Activated CD4-positive, alpha-beta T cell treated with anti-CD3 and anti-CD28 coated beads for 36 hours (primary cell): Measurements from ENCODE around the gene SLC45A2. TPM values are rescaled to one million over a fixed set of nuclear protein-coding genes. Genes with fewer than 3 reads are reported as not detected.

Experiments
- ATAC-seq: fragments of 200-7000 bp; cut with Tn5 transposase; one replicate; pipeline ENCODE4 v1.10.0; 2021; ENCODE audit warnings: mild to moderate bottlenecking, moderate library complexity
- CTCF ChIA-PET: fragments of 350-600 bp; sonication (Branson Sonifier 250); formaldehyde crosslinking; loops from one replicate; lab custom pipeline; 2021; ENCODE audit warnings: antibody characterized with exemption; lab: Charles Lee
- POLR2A ChIA-PET: fragments of 350-600 bp; sonication (Branson Sonifier 250); formaldehyde crosslinking; loops from one replicate; lab custom pipeline; 2021; ENCODE audit warnings: antibody characterized with exemption, inconsistent platforms; lab: Charles Lee
- DNase-seq: peaks from one replicate; pipeline ENCODE4 v3.0.0-alpha.2; 2020
- H3K27ac Mint-ChIP-seq: one replicate; pipeline ENCODE4 v1.8.0; 2021; ENCODE audit warnings: mixed read lengths
- H3K27me3 Mint-ChIP-seq: one replicate; pipeline ENCODE4 v1.8.0; 2021; ENCODE audit warnings: mixed read lengths
- H3K36me3 Mint-ChIP-seq: one replicate; pipeline ENCODE4 v1.8.0; 2021; ENCODE audit warnings: low read depth, mixed read lengths
- H3K4me1 Mint-ChIP-seq: one replicate; pipeline ENCODE4 v1.8.0; 2021; ENCODE audit warnings: mixed read lengths
- H3K4me3 Mint-ChIP-seq: one replicate; pipeline ENCODE4 v1.8.0; 2021; ENCODE audit warnings: mild to moderate bottlenecking, moderate library complexity, mixed read lengths
- H3K9me3 Mint-ChIP-seq: one replicate; pipeline ENCODE4 v1.8.0; 2021; ENCODE audit warnings: low read depth, mixed read lengths
- intact Hi-C, 2 experiments: fragments of 100-400 bp; cut with DNase I in 1 of 2; cut with micrococcal nuclease in 1 of 2; formaldehyde crosslinking; loops; one replicate each; pipeline versions ENCODE4 v1.14.2 to v1.15.1; 2022 to 2024; cut with DNase I, micrococcal nuclease
- total RNA-seq, 2 experiments: library from RNA; stranded (reverse); gene quantifications; one replicate each; pipeline ENCODE4 v1.2.3, GENCODE V29; 2021

SLC45A2 gene
- total RNA-seq, 2 experiments from 2014 or later, result not detected

DNA sequence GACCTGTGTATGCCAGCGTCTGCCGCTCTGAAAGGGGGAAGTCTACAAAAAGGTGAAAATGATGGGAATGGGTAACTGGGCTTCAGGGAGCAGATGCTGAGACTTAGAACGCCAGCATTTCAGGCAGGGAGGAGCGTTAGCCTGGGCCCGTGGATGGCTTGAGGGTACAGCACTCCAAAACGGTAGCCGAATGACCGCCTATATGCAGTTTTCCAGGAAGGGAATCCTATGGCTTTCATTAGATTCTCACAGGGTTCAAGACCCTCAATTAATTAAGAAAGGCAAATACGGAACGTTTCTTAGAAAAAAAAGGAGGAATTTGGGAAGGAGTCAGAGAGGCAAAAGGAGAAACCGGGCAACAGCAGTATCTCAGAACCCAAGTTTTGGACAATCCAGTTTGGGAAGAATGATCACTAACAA is 22.7 kb upstream of the SLC45A2 start:
- peak overlapping the region; percentile 89 for H3K27ac Mint-ChIP-seq
- ATAC-seq, result no peak
- DNase-seq, result no peak
- no peaks in the 10 kb centered on the region for H3K27me3 Mint-ChIP-seq
- peaks cover 2% of the 10 kb centered on the region for H3K36me3 Mint-ChIP-seq
- peak overlapping the region; percentile 77 for H3K4me3 Mint-ChIP-seq
- H3K9me3 Mint-ChIP-seq, result no peaks in the 10 kb centered on the region
- H3K4me1 Mint-ChIP-seq, result peaks cover 32% of the 10 kb centered on the region
- ChIA-PET POLR2A (interaction anchor here (1.2 kb wide), 1 partner anchor 15 kb away, joined by 3 read pairs; no protein-coding TSS in a partner anchor), CTCF (interaction anchor here (0.6 to 2.0 kb wide), 3 partner anchors 10 to 477 kb away, joined by 3 to 9 read pairs (median 4); no protein-coding TSS in a partner anchor)
- intact Hi-C loops, result loop anchor here (5.0 to 10.0 kb wide), 3 partner anchors 918 to 1695 kb away; partner anchors contain the start of genes DNAJC21 (in 1 of the 2) and MTMR12 (in 1 of the 2)

DNA sequence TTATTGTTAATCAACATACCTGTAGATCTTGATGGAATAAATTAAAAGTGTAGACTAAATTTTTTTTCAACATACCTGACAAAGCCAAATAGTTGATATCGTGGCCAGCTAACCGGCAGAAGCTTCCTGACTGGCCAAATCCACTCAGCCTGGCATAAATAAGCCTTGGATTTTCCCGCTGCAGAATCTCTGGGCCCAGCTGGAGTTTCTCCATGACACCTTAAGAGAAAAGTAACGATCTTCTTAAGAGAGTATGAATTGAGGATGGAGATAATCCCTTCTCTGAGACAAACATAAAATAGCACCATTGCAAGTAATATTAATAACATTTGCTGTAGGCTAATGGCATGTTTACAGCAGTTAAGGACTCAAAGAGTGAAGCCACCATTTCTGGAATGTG is 21.2 kb upstream of the SLC45A2 start:
- intact Hi-C loops, result loop anchor here (5.0 to 10.0 kb wide), 3 partner anchors 919 to 1693 kb away; partner anchors contain the start of genes DNAJC21 (in 1 of the 2) and MTMR12 (in 1 of the 2)
- H3K4me1 Mint-ChIP-seq, result peaks cover 32% of the 10 kb centered on the region
- H3K36me3 Mint-ChIP-seq, result peaks cover 2% of the 10 kb centered on the region
- H3K27me3 Mint-ChIP-seq, result no peaks in the 10 kb centered on the region
- ChIA-PET CTCF (interaction anchor here (1.4 to 2.0 kb wide), 2 partner anchors 8 to 11 kb away, joined by 3 to 9 read pairs; no protein-coding TSS in a partner anchor), POLR2A (no interaction called here)
- ATAC-seq (no peak), DNase-seq (no peak)
- no peak overlapping the region for H3K27ac Mint-ChIP-seq
- no peaks in the 10 kb centered on the region for H3K9me3 Mint-ChIP-seq
- no peak overlapping the region for H3K4me3 Mint-ChIP-seq

DNA sequence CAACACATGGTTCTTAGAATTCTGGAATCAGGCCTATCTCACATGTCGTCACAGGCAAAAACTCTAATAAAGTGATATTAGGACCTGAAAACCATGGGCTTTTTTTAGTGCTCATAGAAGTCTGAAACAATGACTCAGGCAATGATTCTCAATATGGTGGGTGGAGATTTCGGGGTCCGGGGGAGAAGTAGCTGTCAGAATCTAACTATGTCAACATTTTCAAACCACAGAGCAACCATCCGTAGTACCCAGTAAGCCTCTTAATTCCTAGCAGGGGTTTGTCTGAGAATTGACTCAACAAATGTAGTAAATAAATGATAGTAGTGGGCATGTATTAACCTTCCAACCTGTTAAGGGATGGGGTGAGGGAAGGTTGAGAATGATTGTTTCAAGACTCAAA is 20.7 kb upstream of the SLC45A2 start:
- intact Hi-C loops, result loop anchor here (5.0 to 10.0 kb wide), 3 partner anchors 920 to 1693 kb away; partner anchors contain the start of genes DNAJC21 (in 1 of the 2) and MTMR12 (in 1 of the 2)
- peaks cover 32% of the 10 kb centered on the region for H3K4me1 Mint-ChIP-seq
- peaks cover 2% of the 10 kb centered on the region for H3K36me3 Mint-ChIP-seq
- no peaks in the 10 kb centered on the region for H3K27me3 Mint-ChIP-seq
- ATAC-seq (no peak), DNase-seq (no peak)
- ChIA-PET CTCF (interaction anchor here (1.4 kb wide), 1 partner anchor 10 kb away, joined by 3 read pairs; no protein-coding TSS in a partner anchor), POLR2A (no interaction called here)
- H3K4me3 Mint-ChIP-seq, result no peak overlapping the region
- no peak overlapping the region for H3K27ac Mint-ChIP-seq
- no peaks in the 10 kb centered on the region for H3K9me3 Mint-ChIP-seq

DNA sequence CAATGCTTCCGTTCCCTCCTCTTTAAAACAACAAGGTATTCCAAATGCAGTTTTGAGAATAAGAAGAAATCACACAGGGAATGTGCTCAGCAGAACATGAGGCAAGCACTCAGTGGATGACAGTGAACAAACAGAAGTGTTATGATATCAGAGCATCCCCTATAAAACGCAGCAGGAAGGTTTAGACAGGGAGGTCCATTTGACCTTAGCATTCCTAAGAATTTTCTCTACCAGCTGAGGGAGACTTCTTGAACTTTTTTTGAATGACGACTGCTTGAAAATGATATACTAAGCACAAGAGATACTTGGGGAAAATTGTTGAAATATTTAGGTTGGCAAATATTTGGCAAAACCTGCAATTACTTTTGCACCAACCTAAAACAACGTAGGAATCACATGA is 19.4 kb upstream of the SLC45A2 start:
- peaks cover 27% of the 10 kb centered on the region for H3K4me1 Mint-ChIP-seq
- intact Hi-C loops, result loop anchor here in 1 of 2 experiments (10.0 kb wide), 1 partner anchor 921 kb away; the partner anchor contains the start of gene DNAJC21
- no peaks in the 10 kb centered on the region for H3K27me3 Mint-ChIP-seq
- no peak overlapping the region for H3K4me3 Mint-ChIP-seq
- POLR2A ChIA-PET, result no interaction called here
- no peak overlapping the region for H3K27ac Mint-ChIP-seq
- no peak for ATAC-seq
- peaks cover 2% of the 10 kb centered on the region for H3K36me3 Mint-ChIP-seq
- DNase-seq, result no peak
- no peaks in the 10 kb centered on the region for H3K9me3 Mint-ChIP-seq
- CTCF ChIA-PET, result no interaction called here

DNA sequence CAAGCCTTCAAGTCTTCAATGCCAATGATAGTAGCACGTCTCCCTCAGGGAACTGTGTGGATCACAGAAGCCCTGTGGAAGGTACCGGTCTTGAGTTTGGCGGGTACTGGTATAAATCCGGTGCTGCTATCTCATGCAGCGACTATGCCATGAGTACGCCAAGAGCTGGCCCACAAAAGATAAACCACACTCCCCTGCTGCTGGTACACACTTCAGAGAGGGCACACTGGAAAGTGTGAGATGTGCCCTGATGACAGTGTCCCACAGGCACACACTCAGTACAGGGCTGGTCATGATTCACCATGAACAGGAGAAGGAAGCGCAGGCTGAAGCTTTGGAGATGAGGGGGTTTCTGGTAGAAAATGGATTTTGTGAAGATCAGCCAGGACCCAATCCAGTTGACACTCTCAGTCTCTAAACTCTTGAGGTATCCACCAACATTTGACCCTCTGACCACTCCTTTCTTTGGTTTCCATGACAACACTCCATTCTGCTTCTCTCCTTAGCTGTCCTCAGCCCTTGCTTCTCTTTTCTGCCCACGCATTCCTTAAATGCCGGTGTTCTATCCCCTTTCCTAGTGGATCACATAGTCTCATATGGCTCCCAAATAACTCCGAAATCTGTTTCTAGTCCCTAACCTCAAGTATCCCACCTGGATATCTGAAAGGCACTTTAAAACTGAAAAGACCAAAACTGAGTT is 18.3 kb upstream of the SLC45A2 start:
- ChIA-PET CTCF (interaction anchor here (0.7 kb wide), 1 partner anchor 1219 kb away, joined by 3 read pairs; no protein-coding TSS in a partner anchor), POLR2A (no interaction called here)
- Mint-ChIP-seq H3K27me3 (no peaks in the 10 kb centered on the region), H3K27ac (no peak overlapping the region), H3K9me3 (no peaks in the 10 kb centered on the region), H3K4me1 (peaks cover 21% of the 10 kb centered on the region), H3K36me3 (peaks cover 2% of the 10 kb centered on the region), H3K4me3 (no peak overlapping the region)
- ATAC-seq (peak; percentile 7), DNase-seq (no peak)
- intact Hi-C loops, result loop anchor here in 1 of 2 experiments (10.0 kb wide), 1 partner anchor 922 kb away; the partner anchor contains the start of gene DNAJC21

DNA sequence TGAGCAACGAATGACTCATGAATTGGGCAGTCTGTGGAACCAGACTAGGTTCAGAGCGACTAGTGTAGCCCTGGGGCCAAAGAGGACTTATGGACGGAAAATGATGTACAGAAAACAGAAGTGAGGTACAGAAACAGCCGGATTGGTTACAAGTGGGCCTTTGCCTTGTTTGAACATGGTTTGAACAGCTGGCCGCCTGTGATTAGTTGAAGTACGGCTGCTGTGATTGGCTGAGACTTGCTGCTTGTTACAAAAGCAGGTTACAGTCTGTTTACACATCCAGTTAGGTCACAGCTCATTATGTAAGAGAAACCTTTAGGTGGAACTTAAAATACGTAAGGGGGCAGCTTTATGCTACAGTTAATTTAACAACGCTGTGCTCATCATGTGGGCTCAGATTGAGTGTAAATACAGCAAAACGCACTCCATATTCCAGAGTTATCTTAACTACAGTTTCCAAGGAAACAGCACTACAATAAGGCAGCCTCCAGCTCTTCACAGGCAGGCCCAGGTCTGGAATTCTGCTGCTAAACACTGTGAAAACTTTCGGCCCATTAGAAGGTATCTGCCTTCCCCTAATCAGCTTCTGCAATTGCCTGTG is 16.8 kb upstream of the SLC45A2 start:
- H3K9me3 Mint-ChIP-seq, result no peaks in the 10 kb centered on the region
- no peak overlapping the region for H3K4me3 Mint-ChIP-seq
- H3K36me3 Mint-ChIP-seq, result peaks cover 4% of the 10 kb centered on the region
- peaks cover 18% of the 10 kb centered on the region for H3K4me1 Mint-ChIP-seq
- DNase-seq, result no peak
- H3K27ac Mint-ChIP-seq, result no peak overlapping the region
- intact Hi-C loops, result loop anchor here in 1 of 2 experiments (10.0 kb wide), 1 partner anchor 923 kb away; the partner anchor contains the start of gene DNAJC21
- H3K27me3 Mint-ChIP-seq, result no peaks in the 10 kb centered on the region
- ChIA-PET CTCF (interaction anchor here (1.2 kb wide), 1 partner anchor 19 kb away, joined by 3 read pairs; no protein-coding TSS in a partner anchor), POLR2A (no interaction called here)
- ATAC-seq, result no peak

DNA sequence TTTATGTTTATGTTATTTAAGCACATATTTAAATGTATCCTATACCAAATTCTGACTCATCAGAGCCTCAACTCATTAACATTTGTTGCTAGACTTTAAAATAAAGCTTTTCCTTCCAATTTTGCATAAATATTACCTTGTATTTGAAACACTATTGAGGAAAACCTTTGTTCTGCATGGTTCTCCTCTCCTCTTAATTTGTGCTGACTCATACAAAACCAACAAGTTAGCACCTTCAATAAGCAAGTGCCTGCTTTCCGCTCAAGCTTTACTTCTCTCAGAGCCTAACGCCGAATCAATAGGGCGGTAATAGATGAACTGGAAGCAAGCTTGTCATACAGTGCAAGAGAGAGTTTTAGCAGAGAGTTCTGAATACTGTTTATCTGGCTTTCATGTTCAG is 15.5 kb upstream of the SLC45A2 start:
- ChIA-PET CTCF (interaction anchor here (0.6 to 1.4 kb wide), 3 partner anchors 12 to 57 kb away, joined by 3 read pairs; no protein-coding TSS in a partner anchor), POLR2A (no interaction called here)
- H3K27me3 Mint-ChIP-seq, result no peaks in the 10 kb centered on the region
- no peak overlapping the region for H3K27ac Mint-ChIP-seq
- H3K4me3 Mint-ChIP-seq, result no peak overlapping the region
- no peaks in the 10 kb centered on the region for H3K9me3 Mint-ChIP-seq
- peaks cover 6% of the 10 kb centered on the region for H3K4me1 Mint-ChIP-seq
- intact Hi-C loops, result loop anchor here in 1 of 2 experiments (5.0 to 10.0 kb wide), 2 partner anchors 467 to 925 kb away; partner anchors contain the start of gene DNAJC21
- H3K36me3 Mint-ChIP-seq, result peaks cover 4% of the 10 kb centered on the region
- no peak for DNase-seq
- ATAC-seq, result no peak

DNA sequence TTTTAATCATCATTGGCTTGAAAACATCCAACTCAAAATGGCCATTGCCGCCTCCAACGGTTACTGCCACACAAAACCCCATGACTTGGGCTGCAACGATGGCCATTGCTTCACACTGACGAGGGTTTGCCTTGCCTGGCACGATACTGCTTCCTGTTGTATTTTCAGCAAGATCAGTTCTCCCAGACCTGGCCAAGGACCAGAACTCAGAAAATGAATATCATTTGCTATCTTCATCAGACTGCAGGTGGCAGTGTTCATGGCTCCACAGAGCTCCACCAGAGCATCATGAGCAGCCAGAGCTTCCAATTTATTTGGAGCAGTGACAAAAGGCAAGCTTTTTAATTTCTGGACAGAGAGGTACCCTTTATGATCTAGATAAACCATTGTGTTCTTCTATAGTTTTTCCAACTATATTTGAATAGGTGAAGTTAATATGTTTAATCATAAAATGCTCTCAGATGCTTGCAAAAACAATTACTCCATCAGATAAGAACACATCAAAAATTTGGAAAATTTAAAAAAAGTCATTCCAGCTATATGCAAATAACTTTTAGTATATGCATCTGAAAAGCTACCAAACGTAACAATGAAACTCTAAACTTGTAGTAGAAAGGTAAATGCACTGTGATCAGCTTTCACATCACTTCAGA is 13.0 kb upstream of the SLC45A2 start:
- ATAC-seq, result peak; percentile 66
- H3K27ac Mint-ChIP-seq, result no peak overlapping the region
- H3K4me1 Mint-ChIP-seq, result peaks cover 6% of the 10 kb centered on the region
- H3K36me3 Mint-ChIP-seq, result peaks cover 6% of the 10 kb centered on the region
- H3K9me3 Mint-ChIP-seq, result no peaks in the 10 kb centered on the region
- ChIA-PET CTCF (interaction anchor here (0.9 to 2.7 kb wide), 9 partner anchors 9 to 467 kb away, joined by 3 to 12 read pairs (median 3); partner anchors contain the start of gene AMACR), POLR2A (no interaction called here)
- no peak overlapping the region for H3K4me3 Mint-ChIP-seq
- no peaks in the 10 kb centered on the region for H3K27me3 Mint-ChIP-seq
- peak; percentile 44 for DNase-seq
- intact Hi-C loops, result loop anchor here (1.0 to 5.0 kb wide), 2 partner anchors 468 to 470 kb away; no protein-coding TSS in a partner anchor

DNA sequence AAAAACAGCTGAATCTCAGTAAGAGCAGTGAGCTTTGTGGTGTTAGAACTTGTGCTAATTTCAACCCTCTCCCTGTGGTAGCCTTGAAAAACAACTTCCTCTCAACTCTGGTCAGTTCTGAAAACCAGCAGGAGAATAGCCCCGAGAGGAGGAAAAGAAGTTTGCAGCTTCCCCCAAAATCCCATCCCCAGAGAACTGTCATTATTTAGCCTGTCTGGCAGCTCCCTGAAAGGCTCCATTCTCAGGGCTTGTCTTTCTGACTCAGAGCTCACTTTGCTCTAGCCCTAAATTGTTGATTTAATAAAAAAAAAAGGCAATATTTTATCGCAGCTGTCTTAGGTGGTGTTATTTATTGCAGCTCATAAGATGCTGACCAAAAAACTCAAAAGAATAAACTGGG is 11.4 kb upstream of the SLC45A2 start:
- no peak overlapping the region for H3K27ac Mint-ChIP-seq
- ATAC-seq (no peak), DNase-seq (no peak)
- H3K36me3 Mint-ChIP-seq, result peaks cover 6% of the 10 kb centered on the region
- CTCF ChIA-PET, result interaction anchor here (2.7 kb wide), 1 partner anchor 469 kb away, joined by 12 read pairs; no protein-coding TSS in a partner anchor
- no peaks in the 10 kb centered on the region for H3K9me3 Mint-ChIP-seq
- POLR2A ChIA-PET, result no interaction called here
- intact Hi-C loops, result loop anchor here in 1 of 2 experiments (5.0 kb wide), 1 partner anchor 471 kb away; no protein-coding TSS in a partner anchor
- H3K4me3 Mint-ChIP-seq, result no peak overlapping the region
- peaks cover 6% of the 10 kb centered on the region for H3K4me1 Mint-ChIP-seq
- no peaks in the 10 kb centered on the region for H3K27me3 Mint-ChIP-seq

DNA sequence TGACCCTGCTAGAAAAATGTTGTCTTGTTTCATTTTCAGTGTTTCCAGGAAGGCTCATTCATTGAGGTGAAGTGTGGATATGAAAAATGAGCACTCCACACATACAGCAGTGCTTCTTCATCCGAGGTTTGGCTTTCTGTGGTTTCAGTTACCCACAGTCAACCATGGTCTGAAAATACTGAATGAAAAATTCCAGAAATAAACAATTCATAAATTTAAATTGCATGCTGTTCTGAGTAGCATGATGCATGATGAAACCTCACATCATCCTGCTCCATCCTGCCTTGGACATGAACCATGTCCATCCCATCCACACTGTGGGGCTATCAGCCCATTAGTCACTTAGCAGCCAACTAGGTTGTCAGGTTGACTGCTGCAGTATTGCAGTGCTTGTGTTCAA is 10.4 kb upstream of the SLC45A2 start:
- Mint-ChIP-seq H3K9me3 (no peaks in the 10 kb centered on the region), H3K27me3 (no peaks in the 10 kb centered on the region), H3K27ac (peak overlapping the region; percentile 2), H3K4me3 (no peak overlapping the region), H3K4me1 (peaks cover 6% of the 10 kb centered on the region), H3K36me3 (peaks cover 6% of the 10 kb centered on the region)
- DNase-seq, result peak; percentile 25
- POLR2A ChIA-PET, result no interaction called here
- peak; percentile 80 for ATAC-seq
- CTCF ChIA-PET, result interaction anchor here (1.0 kb wide), 1 partner anchor 11 kb away, joined by 3 read pairs; no protein-coding TSS in a partner anchor
- intact Hi-C loops, result loop anchor here in 1 of 2 experiments (5.0 kb wide), 1 partner anchor 472 kb away; no protein-coding TSS in a partner anchor
